ENCODE results near the gene TRPC4AP.
"Not testable (repeated sequence)": the region's sequence is repeated elsewhere in the genome, so short reads cannot be mapped to it uniquely, and the experiment has no call there.

The TRPC4AP gene

GRCh38 chr20:35093267-35093884 lies 769 bp upstream of the TRPC4AP start:
- DNase-seq, result no peak

DNA sequence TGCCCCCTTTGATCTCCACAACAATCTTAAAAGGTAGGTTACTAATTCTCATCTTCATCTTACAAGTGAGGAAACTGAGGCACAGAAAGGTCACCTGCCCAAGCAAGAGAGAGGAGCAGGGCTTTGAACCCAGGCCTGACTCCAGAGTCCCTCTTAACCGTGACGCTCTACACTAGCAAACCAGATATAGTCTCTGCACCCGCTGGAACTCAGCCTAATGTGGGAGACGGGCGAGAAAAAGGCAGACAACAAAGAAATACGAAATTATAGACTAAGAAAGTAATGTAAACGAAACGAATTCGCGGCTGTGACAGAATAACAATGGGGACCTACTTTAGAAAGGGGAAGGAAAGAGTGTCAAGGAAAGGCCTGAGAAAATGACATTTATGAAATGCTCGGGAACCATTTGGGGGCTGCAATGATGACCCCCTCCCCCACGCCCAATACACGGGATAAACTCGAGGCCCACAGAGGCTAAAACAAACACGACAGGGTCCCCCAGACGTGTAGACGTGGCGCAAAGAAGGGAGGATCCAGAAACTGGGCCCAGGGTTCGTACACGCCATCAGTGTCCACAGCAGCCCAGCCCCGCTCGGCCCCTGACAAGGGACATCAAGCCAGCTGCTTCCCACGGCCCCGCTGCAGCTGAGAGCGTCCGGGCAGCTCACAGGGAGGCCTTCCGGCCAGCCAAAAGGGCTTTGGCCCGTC lies 637 bp downstream of the TRPC4AP start:
- DNase-seq, result no peak

GRCh38 chr20:35088231-35089145 lies 4.1 kb downstream of the TRPC4AP start:
- DNase-seq, result no peak

DNA sequence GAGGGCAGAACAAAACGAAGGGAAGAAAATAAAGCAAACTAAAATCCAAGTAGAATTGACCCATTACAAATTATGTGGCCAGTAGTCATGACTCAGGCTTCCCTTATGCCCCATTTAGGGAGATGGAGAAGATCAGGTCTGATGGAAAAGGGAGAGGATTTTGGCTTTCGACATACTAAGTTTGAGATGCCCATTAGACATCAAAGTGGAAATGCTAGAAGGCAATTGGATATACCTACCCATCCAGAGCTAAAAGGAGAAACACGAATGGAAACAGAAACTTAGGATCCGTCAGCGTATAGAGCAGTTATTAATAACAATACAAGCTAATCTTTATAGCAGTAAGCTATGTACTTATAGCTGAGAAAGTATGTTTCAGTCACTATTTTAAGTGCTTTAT lies 4.8 kb downstream of the TRPC4AP start:
- no peak for DNase-seq

GRCh38 chr20:35087355-35087754 lies 5.3 kb downstream of the TRPC4AP start:
- no peak for DNase-seq

DNA sequence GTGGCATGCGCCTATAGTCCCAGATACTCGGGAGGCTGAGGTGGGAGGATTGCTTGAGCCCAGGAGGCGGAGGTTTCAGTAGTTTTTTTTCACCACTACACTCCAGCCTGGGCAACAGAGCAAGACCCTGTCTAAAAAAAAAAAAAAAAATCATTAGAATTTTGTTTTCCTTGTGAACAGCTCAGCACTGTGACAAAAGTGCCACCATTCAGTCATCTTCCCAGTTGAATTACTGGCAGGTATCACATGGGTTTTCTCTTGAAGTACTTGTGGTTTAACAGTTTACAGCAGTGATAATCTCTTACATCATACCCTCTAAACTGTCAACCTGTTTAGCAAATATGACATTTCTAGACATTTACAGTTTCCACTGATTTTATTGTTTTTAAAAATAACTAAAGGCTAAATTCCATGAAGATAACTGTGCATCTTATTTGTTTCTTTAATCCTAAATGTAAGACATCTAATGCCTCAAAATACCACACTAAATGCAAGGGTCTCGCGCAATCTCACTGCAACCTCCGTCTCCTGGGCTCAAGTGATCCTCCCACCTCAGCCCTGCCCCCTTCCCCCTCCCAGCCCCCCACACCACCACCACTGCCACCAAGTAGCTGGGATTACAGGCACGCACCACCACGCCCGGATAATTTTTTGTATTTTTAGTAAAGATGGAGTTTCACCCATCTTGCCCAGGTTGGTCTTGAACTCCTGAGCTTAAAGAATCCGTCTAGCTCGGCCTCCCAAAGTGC lies 7.0 kb downstream of the TRPC4AP start:
- no peak for DNase-seq

DNA sequence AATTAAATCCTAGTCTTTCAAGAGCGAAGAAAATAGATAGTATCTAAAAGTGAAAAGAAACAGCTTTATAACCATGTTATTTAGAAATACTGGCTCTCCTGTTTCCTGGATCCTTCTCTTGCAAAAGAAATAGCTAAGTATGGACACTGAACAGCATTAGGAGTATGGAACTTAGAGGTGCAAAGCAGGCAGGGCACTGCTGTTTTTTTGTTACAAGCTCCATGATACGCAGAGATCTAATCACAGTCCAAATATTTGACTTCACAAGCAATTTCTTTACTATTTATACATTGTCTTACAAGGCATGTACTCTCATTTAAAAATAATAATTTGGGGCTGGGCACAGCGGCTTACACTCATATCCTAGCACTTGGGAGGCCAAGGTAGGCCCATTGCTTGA lies 7.6 kb downstream of the TRPC4AP start:
- no peak for DNase-seq

GRCh38 chr20:35080348-35080642 lies 12.3 kb downstream of the TRPC4AP start:
- DNase-seq, result not testable (repeated sequence)

DNA sequence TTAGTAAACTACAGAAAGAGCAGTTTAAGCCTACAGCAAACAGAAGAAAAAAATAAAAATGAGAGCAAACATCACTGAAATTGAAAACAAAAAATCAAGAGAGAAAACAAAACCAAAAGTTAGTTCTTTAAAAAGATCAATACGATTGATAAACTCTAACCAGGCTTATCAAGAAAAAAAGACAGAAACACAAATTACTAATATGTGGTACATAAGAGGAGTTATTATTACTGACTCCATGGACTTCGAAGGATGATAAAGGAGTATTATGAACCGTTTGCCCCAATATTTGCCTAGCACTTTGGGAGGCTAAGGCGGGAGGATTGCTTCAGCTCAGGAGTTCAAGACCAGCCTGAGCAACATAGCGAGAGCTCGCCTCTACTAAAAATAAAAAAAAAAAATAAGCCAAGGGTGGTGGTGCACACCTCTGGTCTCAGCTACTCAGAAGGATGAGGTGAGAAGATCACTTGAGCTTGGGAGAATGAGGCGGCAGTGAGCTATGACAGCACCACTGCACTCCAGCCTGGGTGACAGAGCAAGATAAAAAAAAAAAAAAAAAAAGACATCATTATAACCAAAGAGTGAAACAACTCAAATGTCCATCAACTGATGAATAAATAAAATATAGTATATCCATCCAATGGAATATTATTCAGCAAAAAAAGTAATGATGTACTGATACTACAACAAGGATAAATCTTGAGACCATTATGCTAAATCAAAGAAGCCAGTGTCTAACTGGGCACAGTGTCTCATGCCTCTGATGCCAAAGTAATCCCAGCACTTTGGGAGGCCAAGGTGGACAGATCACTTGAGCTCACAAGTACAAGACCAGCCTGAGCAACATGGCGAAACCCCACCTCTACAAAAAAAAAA lies 12.9 kb downstream of the TRPC4AP start:
- DNase-seq, result no peak

- DNase-seq, result no peak
Observed at GRCh38 chr20:35077872-35078271, 14.7 kb downstream of the TRPC4AP start.

DNA sequence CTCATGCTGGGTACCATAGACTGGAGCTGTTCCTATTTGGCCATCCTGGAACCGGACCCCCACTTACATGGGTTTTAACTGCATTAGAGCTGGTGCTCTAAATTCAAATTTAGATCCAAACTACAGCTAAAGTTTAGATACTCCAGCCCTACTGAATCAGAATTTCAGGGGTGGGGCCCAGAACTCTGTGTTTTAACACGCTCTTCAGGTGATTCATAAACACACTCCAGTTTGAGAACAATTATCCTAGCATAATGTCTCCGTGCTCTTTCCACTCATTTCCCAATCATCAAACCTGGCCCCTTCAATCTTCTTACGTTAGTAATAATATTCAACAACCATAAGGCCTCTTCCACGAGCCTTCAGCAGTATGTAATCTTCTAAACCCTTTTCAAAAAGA lies 15.3 kb downstream of the TRPC4AP start:
- DNase-seq, result no peak

DNA sequence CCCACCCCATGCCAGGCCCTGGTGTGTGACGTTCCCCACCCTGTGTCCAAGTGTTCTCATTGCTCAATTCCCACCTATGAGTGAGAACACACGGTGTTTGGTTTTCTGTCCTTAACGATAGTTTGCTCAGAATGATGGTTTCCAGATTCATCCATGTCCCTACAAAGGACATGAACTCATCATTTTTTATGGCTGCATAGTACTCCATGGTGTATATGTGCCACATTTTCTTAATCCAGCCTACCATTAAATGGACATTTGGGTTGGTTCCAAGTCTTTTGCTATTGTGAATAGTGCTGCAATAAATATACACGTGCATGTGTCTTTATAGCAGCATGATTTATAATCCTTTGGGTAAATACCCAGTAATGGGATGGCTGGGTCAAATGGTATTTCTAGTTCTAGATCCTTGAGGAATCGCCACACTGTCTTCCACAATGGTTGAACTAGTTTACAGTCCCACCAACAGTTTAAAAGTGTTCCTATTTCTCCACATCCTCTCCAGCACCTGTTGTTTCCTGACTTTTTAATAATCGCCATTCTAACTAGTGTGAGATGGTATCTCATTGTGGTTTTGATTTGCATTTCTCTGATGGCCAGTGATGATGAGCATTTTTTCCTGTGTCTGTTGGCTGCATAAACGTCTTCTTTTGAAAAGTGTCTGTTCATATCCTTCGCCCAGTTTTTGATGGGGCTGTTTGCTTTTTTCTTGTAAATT lies 21.0 kb downstream of the TRPC4AP start:
- not testable (repeated sequence) for DNase-seq

DNA sequence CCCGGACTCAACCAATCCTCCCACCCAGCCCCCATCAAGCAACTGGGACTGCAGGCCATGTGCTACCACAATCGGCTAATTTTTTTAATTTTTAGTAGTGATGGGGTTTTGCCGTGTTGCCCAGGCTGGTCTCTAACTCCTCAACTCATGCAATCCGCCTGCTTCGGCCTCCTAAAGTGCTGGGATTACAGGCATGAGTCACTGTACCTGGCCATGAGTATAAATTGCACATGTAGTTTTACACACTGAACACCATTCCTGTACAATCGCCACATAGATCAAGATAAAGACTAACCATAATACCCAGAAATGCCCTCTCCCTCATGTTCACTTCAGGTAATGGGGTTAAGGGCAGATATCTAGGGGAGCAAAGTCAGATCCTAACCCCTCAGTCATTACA lies 26.4 kb downstream of the TRPC4AP start:
- DNase-seq, result no peak

- DNase-seq, result no peak
Observed at GRCh38 chr20:35065181-35065580, 27.4 kb downstream of the TRPC4AP start.

- DNase-seq, result no peak
Observed at GRCh38 chr20:35063168-35063567, 29.4 kb downstream of the TRPC4AP start.

DNA sequence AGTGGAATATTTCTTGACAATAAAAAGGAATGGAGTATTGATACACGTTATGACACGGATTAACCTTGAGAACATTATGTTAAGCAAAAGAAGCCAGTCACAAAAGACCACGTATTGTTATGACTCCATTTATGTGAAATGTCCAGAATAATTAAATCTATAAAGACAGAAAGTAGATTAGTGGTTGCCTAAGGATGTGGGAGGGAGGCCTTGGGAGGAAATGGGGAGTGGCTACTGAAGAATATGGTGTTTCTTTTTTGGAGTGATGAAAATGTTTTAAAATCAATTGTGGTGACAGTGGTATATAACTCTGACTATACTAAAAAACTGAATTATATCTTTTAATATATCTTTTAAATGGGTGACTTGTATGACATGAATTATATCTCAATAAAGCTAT lies 30.1 kb downstream of the TRPC4AP start:
- DNase-seq, result no peak

GRCh38 chr20:35060168-35060567 lies 32.4 kb downstream of the TRPC4AP start:
- no peak for DNase-seq

DNA sequence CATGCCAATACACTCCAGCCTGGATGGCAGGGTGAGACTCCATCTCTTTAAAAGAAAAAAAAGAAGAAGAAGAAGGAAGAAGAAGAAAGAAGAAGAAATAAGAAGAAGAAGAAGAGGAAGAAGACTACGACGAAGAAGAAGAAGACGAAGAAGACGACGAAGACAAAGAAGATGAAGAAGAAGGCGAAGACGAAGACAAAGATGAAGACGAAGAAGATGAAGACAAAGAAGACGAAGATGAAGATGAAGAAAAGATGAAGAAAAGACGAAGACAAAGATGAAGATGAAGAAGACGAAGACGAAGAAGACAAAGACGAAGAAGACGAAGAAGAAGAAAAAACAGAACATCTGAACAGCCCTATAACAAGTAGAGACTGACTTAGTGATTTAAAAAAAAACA lies 33.0 kb downstream of the TRPC4AP start:
- no peak for DNase-seq

DNA sequence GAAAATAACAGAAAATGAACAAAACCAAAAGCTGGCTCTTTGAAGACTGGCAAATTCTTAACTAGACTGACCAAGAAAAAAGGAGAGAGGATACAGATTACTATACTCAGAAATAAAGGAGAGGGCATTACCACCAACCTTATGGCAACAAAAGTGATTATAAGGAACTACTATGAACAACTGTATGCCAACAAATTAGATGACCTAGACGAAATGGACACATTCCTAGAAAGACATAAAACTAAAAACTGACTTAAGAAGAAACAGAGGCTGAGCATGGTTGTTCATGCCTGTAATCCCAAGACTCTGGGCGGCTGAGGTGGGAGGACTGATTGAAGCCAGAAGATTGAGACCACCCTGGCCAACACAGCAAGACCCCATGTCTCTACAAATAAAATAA lies 33.5 kb downstream of the TRPC4AP start:
- DNase-seq, result no peak

GRCh38 chr20:35055445-35056276 lies 36.9 kb downstream of the TRPC4AP start:
- DNase-seq, result no peak

DNA sequence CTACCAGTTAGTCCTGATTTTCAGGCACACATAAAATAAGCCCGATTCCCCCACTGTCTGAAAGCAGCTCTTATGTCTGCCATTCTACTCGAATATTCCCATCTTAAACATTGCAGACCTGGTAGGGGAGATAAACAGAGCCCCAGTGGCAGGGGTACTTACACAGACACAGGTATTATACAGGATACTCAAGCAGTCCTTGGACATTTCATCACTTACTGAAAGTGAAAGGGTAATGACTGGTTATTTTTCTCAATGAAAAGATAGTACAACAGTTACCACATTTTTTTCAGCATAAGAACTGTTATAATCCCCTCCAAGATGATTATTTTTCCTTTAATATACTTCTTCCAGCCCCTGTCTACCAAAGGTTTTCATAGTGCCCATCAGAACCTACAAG lies 37.8 kb downstream of the TRPC4AP start:
- DNase-seq, result no peak

Measured in KG1 (cell line).